ENCODE measurements around the gene MRPS18A.
"Not testable (repeated sequence)": the region's sequence is repeated elsewhere in the genome, so short reads cannot be mapped to it uniquely, and the experiment has no call there.

Gene MRPS18A

DNA sequence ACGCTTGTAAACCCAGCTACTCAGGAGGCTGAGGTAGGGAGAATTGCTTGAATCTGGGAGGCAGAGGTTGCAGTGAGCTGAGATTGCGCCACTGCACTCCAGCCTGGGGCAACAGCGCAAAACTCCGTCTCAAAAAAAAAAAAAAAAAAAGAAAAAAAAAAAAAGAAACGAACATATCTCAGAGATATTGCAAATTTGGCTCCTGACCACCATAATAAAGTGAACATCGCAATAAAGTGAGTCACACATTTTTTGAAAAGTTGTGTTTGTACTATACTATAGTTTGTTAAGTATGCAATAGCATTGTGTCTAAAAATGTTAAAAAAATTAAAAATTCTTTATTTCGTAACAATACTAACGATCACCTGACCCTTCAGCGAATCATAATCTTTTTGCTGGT, 29.4 kb downstream of the MRPS18A start:
- no peak overlapping the region for H3K4me3 ChIP-seq (ENCODE audit: insufficient read depth in 1 of 2, low read depth in 1 of 2, low read length in 2 of 2)
- no peak overlapping the region for H4K91ac ChIP-seq (ENCODE audit: low read length)
- H3K9ac ChIP-seq (ENCODE audit: low read length), result no peak overlapping the region
- no peak overlapping the region for H2BK120ac ChIP-seq (ENCODE audit: low read depth, low read length)
- no peak overlapping the region for H3K4ac ChIP-seq (ENCODE audit: low read depth in 1 of 2, low read length in 2 of 2)
- peaks cover 4% of the 10 kb centered on the region for H3K9me3 ChIP-seq (ENCODE audit: control insufficient read depth, low read length)
- H4K8ac ChIP-seq (ENCODE audit: low read length), result no peak overlapping the region
- H3K36me3 ChIP-seq (ENCODE audit: control insufficient read depth in 1 of 2, insufficient read depth in 2 of 2, low read depth in 1 of 2, low read length in 2 of 2), result no peaks in the 10 kb centered on the region
- H3K4me1 ChIP-seq (ENCODE audit: control insufficient read depth, insufficient read depth, low read depth, low read length), result no peaks in the 10 kb centered on the region
- H3K23ac ChIP-seq (ENCODE audit: low read length in 2 of 2), result no peak overlapping the region
- H3K27ac ChIP-seq (ENCODE audit: low read length, poor library complexity, severe bottlenecking), result no peak overlapping the region
- H2AFZ ChIP-seq (ENCODE audit: low read depth, low read length), result no peak overlapping the region
- no peak overlapping the region for H2BK12ac ChIP-seq (ENCODE audit: low read length in 2 of 2)
- H3K18ac ChIP-seq (ENCODE audit: low read depth in 1 of 2, low read length in 2 of 2), result no peak overlapping the region
- H2BK15ac ChIP-seq (ENCODE audit: low read depth, poor library complexity, severe bottlenecking), result no peak overlapping the region
- H2AK5ac ChIP-seq (ENCODE audit: low read length, severe bottlenecking), result no peak overlapping the region
- no peak overlapping the region for H2BK5ac ChIP-seq (ENCODE audit: low read depth, low read length, poor library complexity, severe bottlenecking)
- H3K79me1 ChIP-seq (replicated peaks; ENCODE audit: low read length, poor library complexity, severe bottlenecking), result no peaks in the 10 kb centered on the region
- 96% methylated on average over 4 of the region's 9 CpGs for WGBS
- DNase-seq, result no peak
- no peaks in the 10 kb centered on the region for H3K27me3 ChIP-seq (ENCODE audit: control insufficient read depth in 1 of 2, insufficient read depth in 1 of 2, low read length in 2 of 2)
- H3K4me2 ChIP-seq (ENCODE audit: low read length, poor library complexity, severe bottlenecking), result no peak overlapping the region
- H3K14ac ChIP-seq (ENCODE audit: low read length in 2 of 2), result no peak overlapping the region

DNA sequence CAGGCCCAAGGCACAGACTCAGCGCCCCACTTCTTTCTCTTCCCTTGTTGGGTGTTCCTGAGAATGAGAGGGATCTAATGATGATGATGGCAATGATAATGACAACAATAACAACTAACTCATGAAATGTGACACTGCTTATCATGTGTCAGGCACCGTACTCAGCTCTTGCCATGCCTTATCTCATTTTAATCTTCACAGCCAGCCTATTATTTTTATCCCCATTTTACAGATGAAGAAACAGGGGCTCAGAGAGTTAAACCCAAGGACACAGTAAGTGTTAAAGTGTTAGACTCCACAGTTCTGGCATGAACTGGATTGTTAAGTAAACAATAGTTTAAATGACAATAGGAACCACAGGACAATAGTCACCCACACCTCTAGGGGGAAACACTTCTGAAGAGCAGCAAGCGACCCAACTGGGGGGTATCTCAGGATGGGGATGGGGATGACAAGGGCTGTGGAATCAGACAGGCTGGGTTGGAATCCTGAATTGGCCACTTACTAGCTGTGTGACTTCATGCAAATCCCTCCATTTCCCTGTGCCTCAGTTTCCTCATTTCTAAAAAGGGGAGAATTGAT, 30.3 kb downstream of the MRPS18A start:
- no peak overlapping the region for H4K91ac ChIP-seq (ENCODE audit: low read length)
- no peaks in the 10 kb centered on the region for H3K79me1 ChIP-seq (replicated peaks; ENCODE audit: low read length, poor library complexity, severe bottlenecking)
- no peaks in the 10 kb centered on the region for H3K27me3 ChIP-seq (ENCODE audit: control insufficient read depth in 1 of 2, insufficient read depth in 1 of 2, low read length in 2 of 2)
- H3K9me3 ChIP-seq (ENCODE audit: control insufficient read depth, low read length), result peaks cover 4% of the 10 kb centered on the region
- no peak overlapping the region for H3K23ac ChIP-seq (ENCODE audit: low read length in 2 of 2)
- no peak overlapping the region for H2BK15ac ChIP-seq (ENCODE audit: low read depth, poor library complexity, severe bottlenecking)
- no peak overlapping the region for H2BK12ac ChIP-seq (ENCODE audit: low read length in 2 of 2)
- H3K4ac ChIP-seq (ENCODE audit: low read depth in 1 of 2, low read length in 2 of 2), result no peak overlapping the region
- H2AFZ ChIP-seq (ENCODE audit: low read depth, low read length), result no peak overlapping the region
- no peak overlapping the region for H3K4me3 ChIP-seq (ENCODE audit: insufficient read depth in 1 of 2, low read depth in 1 of 2, low read length in 2 of 2)
- H3K9ac ChIP-seq (ENCODE audit: low read length), result no peak overlapping the region
- H3K4me2 ChIP-seq (ENCODE audit: low read length, poor library complexity, severe bottlenecking), result no peak overlapping the region
- no peaks in the 10 kb centered on the region for H3K4me1 ChIP-seq (ENCODE audit: control insufficient read depth, insufficient read depth, low read depth, low read length)
- no peak for DNase-seq
- no peak overlapping the region for H3K18ac ChIP-seq (ENCODE audit: low read depth in 1 of 2, low read length in 2 of 2)
- H2BK5ac ChIP-seq (ENCODE audit: low read depth, low read length, poor library complexity, severe bottlenecking), result no peak overlapping the region
- H4K8ac ChIP-seq (ENCODE audit: low read length), result no peak overlapping the region
- H2AK5ac ChIP-seq (ENCODE audit: low read length, severe bottlenecking), result no peak overlapping the region
- H2BK120ac ChIP-seq (ENCODE audit: low read depth, low read length), result no peak overlapping the region
- WGBS, result 92% methylated on average over 1 of the region's 3 CpGs
- H3K14ac ChIP-seq (ENCODE audit: low read length in 2 of 2), result no peak overlapping the region
- H3K36me3 ChIP-seq (ENCODE audit: control insufficient read depth in 1 of 2, insufficient read depth in 2 of 2, low read depth in 1 of 2, low read length in 2 of 2), result no peaks in the 10 kb centered on the region
- H3K27ac ChIP-seq (ENCODE audit: low read length, poor library complexity, severe bottlenecking), result no peak overlapping the region

GRCh38 chr6:43652822-43653221, 34.8 kb downstream of the MRPS18A start:
- not testable (repeated sequence) for H3K4me3 ChIP-seq (ENCODE audit: insufficient read depth in 1 of 2, low read depth in 1 of 2, low read length in 2 of 2); H3K9ac ChIP-seq (ENCODE audit: low read length); H3K23ac ChIP-seq (ENCODE audit: low read length in 2 of 2); H2BK15ac ChIP-seq (ENCODE audit: low read depth, poor library complexity, severe bottlenecking); DNase-seq; H4K91ac ChIP-seq (ENCODE audit: low read length); H3K4me2 ChIP-seq (ENCODE audit: low read length, poor library complexity, severe bottlenecking); H3K27me3 ChIP-seq (ENCODE audit: control insufficient read depth in 1 of 2, insufficient read depth in 1 of 2, low read length in 2 of 2); H3K27ac ChIP-seq (ENCODE audit: low read length, poor library complexity, severe bottlenecking); H4K8ac ChIP-seq (ENCODE audit: low read length); H3K79me1 ChIP-seq (replicated peaks; ENCODE audit: low read length, poor library complexity, severe bottlenecking); H2BK5ac ChIP-seq (ENCODE audit: low read depth, low read length, poor library complexity, severe bottlenecking); H2AK5ac ChIP-seq (ENCODE audit: low read length, severe bottlenecking); H3K9me3 ChIP-seq (ENCODE audit: control insufficient read depth, low read length); H2AFZ ChIP-seq (ENCODE audit: low read depth, low read length); H3K4ac ChIP-seq (ENCODE audit: low read depth in 1 of 2, low read length in 2 of 2); H3K18ac ChIP-seq (ENCODE audit: low read depth in 1 of 2, low read length in 2 of 2); H2BK120ac ChIP-seq (ENCODE audit: low read depth, low read length); H3K4me1 ChIP-seq (ENCODE audit: control insufficient read depth, insufficient read depth, low read depth, low read length); H3K14ac ChIP-seq (ENCODE audit: low read length in 2 of 2); H3K36me3 ChIP-seq (ENCODE audit: control insufficient read depth in 1 of 2, insufficient read depth in 2 of 2, low read depth in 1 of 2, low read length in 2 of 2); H2BK12ac ChIP-seq (ENCODE audit: low read length in 2 of 2)
- WGBS, result 100% methylated on average over 1 of the region's 2 CpGs

- H3K4me3 ChIP-seq (ENCODE audit: insufficient read depth in 1 of 2, low read depth in 1 of 2, low read length in 2 of 2), result no peak overlapping the region
- H2BK12ac ChIP-seq (ENCODE audit: low read length in 2 of 2), result no peak overlapping the region
- H3K9ac ChIP-seq (ENCODE audit: low read length), result no peak overlapping the region
- peaks cover 0 to 5% of the 10 kb centered on the region in 2 experiments for H3K36me3 ChIP-seq (ENCODE audit: control insufficient read depth in 1 of 2, insufficient read depth in 2 of 2, low read depth in 1 of 2, low read length in 2 of 2)
- no peak overlapping the region for H3K14ac ChIP-seq (ENCODE audit: low read length in 2 of 2)
- H2BK120ac ChIP-seq (ENCODE audit: low read depth, low read length), result no peak overlapping the region
- no peak overlapping the region for H2BK5ac ChIP-seq (ENCODE audit: low read depth, low read length, poor library complexity, severe bottlenecking)
- no peak overlapping the region for H4K8ac ChIP-seq (ENCODE audit: low read length)
- no peak overlapping the region for H4K91ac ChIP-seq (ENCODE audit: low read length)
- no peak overlapping the region for H2BK15ac ChIP-seq (ENCODE audit: low read depth, poor library complexity, severe bottlenecking)
- no peak overlapping the region for H2AK5ac ChIP-seq (ENCODE audit: low read length, severe bottlenecking)
- no peak overlapping the region for H3K23ac ChIP-seq (ENCODE audit: low read length in 2 of 2)
- H3K4me1 ChIP-seq (ENCODE audit: control insufficient read depth, insufficient read depth, low read depth, low read length), result peaks cover 8% of the 10 kb centered on the region
- H3K27ac ChIP-seq (ENCODE audit: low read length, poor library complexity, severe bottlenecking), result no peak overlapping the region
- no peak overlapping the region for H2AFZ ChIP-seq (ENCODE audit: low read depth, low read length)
- no peaks in the 10 kb centered on the region for H3K9me3 ChIP-seq (ENCODE audit: control insufficient read depth, low read length)
- H3K79me1 ChIP-seq (replicated peaks; ENCODE audit: low read length, poor library complexity, severe bottlenecking), result no peaks in the 10 kb centered on the region
- H3K27me3 ChIP-seq (ENCODE audit: control insufficient read depth in 1 of 2, insufficient read depth in 1 of 2, low read length in 2 of 2), result no peaks in the 10 kb centered on the region
- H3K4ac ChIP-seq (ENCODE audit: low read depth in 1 of 2, low read length in 2 of 2), result no peak overlapping the region
- WGBS, result 96% methylated on average over 2 of the region's 2 CpGs
- H3K4me2 ChIP-seq (ENCODE audit: low read length, poor library complexity, severe bottlenecking), result no peak overlapping the region
- no peak for DNase-seq
- H3K18ac ChIP-seq (ENCODE audit: low read depth in 1 of 2, low read length in 2 of 2), result no peak overlapping the region
These were observed 39.3 kb downstream of the MRPS18A start for GRCh38 chr6:43648248-43648647.
